ENCODE data around the gene ARFGEF2.
"Not testable (repeated sequence)": the region's sequence is repeated elsewhere in the genome, so short reads cannot be mapped to it uniquely, and the experiment has no call there.

Gene ARFGEF2

DNA sequence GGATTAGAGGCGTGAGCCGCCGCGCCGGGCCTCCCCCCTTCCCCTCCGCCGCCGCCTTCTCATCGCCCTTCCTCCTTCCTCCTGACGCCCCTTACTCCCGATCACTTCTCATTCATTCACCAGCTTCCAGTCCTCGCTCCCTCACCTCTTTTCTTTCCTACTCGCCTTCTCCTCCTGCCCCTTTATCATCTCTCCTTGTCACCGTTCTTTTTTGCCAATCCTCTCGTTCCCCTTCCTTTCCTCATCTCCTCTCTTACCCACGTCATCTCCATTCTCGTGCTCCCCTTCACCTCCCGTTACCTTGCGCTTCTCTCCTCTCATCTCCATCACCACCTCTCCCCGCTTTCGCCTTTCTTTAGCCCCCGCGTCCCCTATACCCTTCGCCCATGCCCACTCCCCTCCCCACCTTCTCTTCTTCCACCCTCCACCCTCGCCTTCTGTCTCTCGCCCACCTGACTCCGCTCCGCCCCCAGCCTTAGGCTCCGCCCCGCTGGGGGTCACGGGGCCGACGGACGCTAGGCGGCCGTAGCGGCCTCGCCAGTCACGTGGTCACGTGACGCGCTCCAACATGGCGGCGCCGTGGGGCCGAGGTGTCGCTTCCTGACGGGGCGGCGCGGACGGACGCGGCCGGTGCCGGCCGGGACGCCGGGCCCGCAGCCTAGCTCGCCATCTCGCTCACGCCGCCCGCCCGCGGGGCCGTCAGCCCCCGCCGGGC, at the start of gene ARFGEF2:
Gene ARFGEF2 (plus strand): TSS at position 544 of the 715 bp plus-strand sequence. CDS start 179 bp downstream, outside the sequence.
- H3K27ac Mint-ChIP-seq, result peak within 1 kb of the TSS; percentile 99
- ATAC-seq (replicated peaks) (peak; percentile 84 to 88), DNase-seq (peak; percentile 94)
- H3K36me3 Mint-ChIP-seq, result peaks cover 6 to 9% of the 10 kb centered on the region in 2 donors
- no peaks in the 10 kb centered on the region for H3K9me3 Mint-ChIP-seq
- no peaks in the 10 kb centered on the region for H3K27me3 Mint-ChIP-seq
- peak within 1 kb of the TSS; percentile 96 to 98 for H3K4me3 Mint-ChIP-seq
- H3K4me1 Mint-ChIP-seq, result peaks cover 37 to 60% of the 10 kb centered on the region in 2 donors

GRCh38 chr20:48875233-48875913, 46.1 kb upstream of the ARFGEF2 start:
- no peak for DNase-seq
- no peak for ATAC-seq (replicated peaks)
- H3K4me1 Mint-ChIP-seq, result peaks cover 23 to 31% of the 10 kb centered on the region in 2 donors
- H3K27ac Mint-ChIP-seq, result peak overlapping the region; percentile 11
- H3K36me3 Mint-ChIP-seq, result peaks cover 0 to 3% of the 10 kb centered on the region in 2 donors
- no peak overlapping the region for H3K4me3 Mint-ChIP-seq
- no peaks in the 10 kb centered on the region for H3K9me3 Mint-ChIP-seq
- H3K27me3 Mint-ChIP-seq, result no peaks in the 10 kb centered on the region

- peaks cover 23 to 31% of the 10 kb centered on the region in 2 donors for H3K4me1 Mint-ChIP-seq
Observed at GRCh38 chr20:48875914-48876240, 45.6 kb upstream of the ARFGEF2 start.

DNA sequence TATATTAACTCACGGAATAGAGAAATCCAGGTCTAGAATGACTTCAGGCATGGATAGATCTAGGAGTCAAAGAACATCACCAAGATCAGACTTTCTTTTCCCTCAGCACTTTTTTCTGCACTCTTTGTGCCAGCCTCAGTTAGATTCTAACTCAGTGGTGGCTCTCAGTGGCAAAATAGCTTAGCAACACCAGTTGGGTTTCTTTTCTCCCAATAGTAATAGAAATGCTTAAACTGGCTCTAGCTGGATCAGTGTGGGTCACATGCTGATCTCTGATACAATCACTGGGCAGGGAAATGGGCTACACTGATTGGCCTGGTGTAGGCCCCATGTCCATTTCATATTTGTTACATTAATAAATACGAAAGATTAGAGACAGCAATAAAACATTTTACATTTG, 44.2 kb upstream of the ARFGEF2 start:
- no peak overlapping the region for H3K4me3 Mint-ChIP-seq
- DNase-seq, result no peak
- peaks cover 0 to 3% of the 10 kb centered on the region in 2 donors for H3K36me3 Mint-ChIP-seq
- ATAC-seq (replicated peaks), result no peak
- no peak overlapping the region for H3K27ac Mint-ChIP-seq
- H3K9me3 Mint-ChIP-seq, result no peaks in the 10 kb centered on the region
- peaks cover 21 to 31% of the 10 kb centered on the region in 2 donors for H3K4me1 Mint-ChIP-seq
- no peaks in the 10 kb centered on the region for H3K27me3 Mint-ChIP-seq

More at GRCh38 chr20:48875914-48876240, 45.6 kb upstream of the ARFGEF2 start:
- no peak for DNase-seq
- H3K4me3 Mint-ChIP-seq, result no peak overlapping the region
- no peaks in the 10 kb centered on the region for H3K27me3 Mint-ChIP-seq
- H3K36me3 Mint-ChIP-seq, result peaks cover 0 to 3% of the 10 kb centered on the region in 2 donors
- H3K27ac Mint-ChIP-seq, result no peak overlapping the region
- H3K9me3 Mint-ChIP-seq, result no peaks in the 10 kb centered on the region
- peak; percentile 49 for ATAC-seq (replicated peaks)

DNA sequence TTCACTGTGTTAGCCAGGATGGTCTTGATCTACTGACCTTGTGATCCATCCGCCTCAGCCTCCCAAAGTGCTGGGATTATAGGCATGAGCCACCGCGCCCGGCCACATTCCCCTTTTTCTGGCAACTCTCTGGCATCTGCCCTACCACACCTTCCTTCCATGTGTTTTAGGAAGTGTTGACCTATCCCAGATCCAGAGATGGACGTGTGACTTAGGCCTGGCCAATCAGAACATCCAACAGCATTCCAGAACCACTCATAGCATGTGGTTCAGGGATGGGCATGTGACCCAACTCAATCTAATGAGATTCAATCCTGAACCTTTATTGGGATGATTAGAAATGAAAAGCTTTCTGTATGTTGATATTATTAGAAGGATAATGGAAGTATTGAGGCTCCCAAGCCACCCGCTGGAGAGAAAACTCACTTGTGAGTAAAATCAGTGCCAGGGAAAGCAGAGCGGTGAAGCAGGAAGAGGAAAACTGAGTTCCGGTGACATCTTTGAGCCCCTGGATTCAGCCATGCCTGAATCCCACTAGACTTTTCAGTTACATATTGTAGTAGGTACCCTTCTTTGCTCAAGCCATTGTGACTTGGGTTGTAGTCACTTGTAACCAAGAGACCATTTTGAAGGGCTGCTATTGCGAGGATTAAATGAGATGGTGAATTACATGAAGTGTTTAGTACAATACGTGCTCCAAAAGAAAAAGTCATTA, 42.8 kb upstream of the ARFGEF2 start:
- no peak for ATAC-seq (replicated peaks)
- Mint-ChIP-seq H3K4me1 (peaks cover 16 to 23% of the 10 kb centered on the region in 2 donors), H3K9me3 (no peaks in the 10 kb centered on the region), H3K36me3 (no peaks in the 10 kb centered on the region), H3K27me3 (no peaks in the 10 kb centered on the region), H3K4me3 (no peak overlapping the region), H3K27ac (no peak overlapping the region)
- no peak for DNase-seq

DNA sequence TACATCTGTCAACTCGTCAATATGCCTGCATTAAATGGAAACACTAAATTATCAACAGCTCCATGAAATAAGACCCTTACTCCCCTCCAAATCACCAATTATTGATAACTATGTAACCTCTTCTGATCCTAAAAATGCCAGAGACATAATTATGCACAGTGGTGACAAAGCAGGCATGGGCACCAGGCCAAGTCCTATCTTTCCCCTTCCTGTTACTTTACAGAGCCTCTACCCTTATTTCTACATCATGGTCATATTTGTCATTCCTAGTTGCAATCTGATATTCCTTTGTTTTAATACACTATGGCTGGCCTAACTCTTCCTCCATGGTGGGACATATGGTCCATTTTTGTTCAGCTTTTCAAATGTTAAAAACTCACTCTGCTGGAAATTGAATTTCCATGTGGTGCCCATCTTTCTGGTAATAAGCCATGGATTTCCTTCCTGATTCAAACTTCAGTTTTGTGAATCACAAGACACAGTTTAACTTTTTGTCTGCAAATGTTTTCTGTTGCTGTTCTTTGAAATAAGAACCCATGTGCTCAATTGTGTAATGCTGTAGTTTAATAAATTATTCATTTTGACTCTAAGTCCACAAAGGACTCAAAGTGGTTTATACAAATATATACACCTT, 41.8 kb upstream of the ARFGEF2 start:
- Mint-ChIP-seq H3K27ac (no peak overlapping the region), H3K9me3 (no peaks in the 10 kb centered on the region), H3K36me3 (no peaks in the 10 kb centered on the region), H3K4me3 (no peak overlapping the region), H3K4me1 (peaks cover 14 to 18% of the 10 kb centered on the region in 2 donors), H3K27me3 (no peaks in the 10 kb centered on the region)
- ATAC-seq (replicated peaks) (no peak), DNase-seq (no peak)

- Mint-ChIP-seq H3K4me3 (no peak overlapping the region), H3K9me3 (no peaks in the 10 kb centered on the region), H3K27me3 (no peaks in the 10 kb centered on the region), H3K36me3 (no peaks in the 10 kb centered on the region), H3K27ac (no peak overlapping the region), H3K4me1 (peaks cover 9 to 13% of the 10 kb centered on the region in 2 donors)
- DNase-seq (no peak), ATAC-seq (replicated peaks) (no peak)
Observed at GRCh38 chr20:48880331-48880730, 41.2 kb upstream of the ARFGEF2 start.

DNA sequence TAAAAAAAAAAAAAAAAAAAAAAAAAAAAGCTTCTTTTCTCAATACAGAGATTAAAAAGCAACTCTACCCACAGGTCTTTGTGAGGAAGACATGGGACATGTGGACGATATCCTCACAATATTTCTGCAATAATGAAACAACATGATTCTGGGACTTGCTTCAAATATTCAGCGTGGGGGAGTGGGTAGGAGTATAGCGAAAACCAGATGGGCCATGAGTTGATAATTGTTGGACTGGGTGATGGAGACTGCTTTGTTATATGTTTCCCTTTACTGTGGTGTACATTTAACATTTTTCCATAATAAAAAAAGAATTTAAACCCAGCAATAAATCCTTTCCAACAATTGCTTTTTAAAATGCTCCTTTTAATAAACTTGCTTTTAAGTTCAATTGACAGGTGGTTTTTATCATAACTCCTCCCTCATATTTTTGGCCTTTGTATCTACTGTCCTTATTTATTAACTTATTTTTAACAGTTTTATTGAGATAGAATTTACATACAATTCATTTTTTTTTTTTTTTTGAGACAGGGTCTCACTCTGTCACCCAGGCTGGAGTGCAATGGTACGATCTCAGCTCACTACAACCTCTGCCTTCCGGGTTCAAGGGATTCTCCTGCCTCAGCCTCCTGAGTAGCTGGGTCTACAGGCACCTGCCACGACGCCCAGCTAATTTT, 40.4 kb upstream of the ARFGEF2 start:
- DNase-seq (no peak), ATAC-seq (replicated peaks) (no peak)
- H3K27me3 Mint-ChIP-seq, result no peaks in the 10 kb centered on the region
- no peaks in the 10 kb centered on the region for H3K36me3 Mint-ChIP-seq
- no peak overlapping the region for H3K4me3 Mint-ChIP-seq
- no peaks in the 10 kb centered on the region for H3K9me3 Mint-ChIP-seq
- H3K4me1 Mint-ChIP-seq, result peaks cover 2 to 5% of the 10 kb centered on the region in 2 donors
- no peak overlapping the region for H3K27ac Mint-ChIP-seq

- DNase-seq (no peak), ATAC-seq (replicated peaks) (no peak)
- no peak overlapping the region for H3K27ac Mint-ChIP-seq
- no peak overlapping the region for H3K4me3 Mint-ChIP-seq
- H3K36me3 Mint-ChIP-seq, result no peaks in the 10 kb centered on the region
- peaks cover 15 to 21% of the 10 kb centered on the region in 2 donors for H3K4me1 Mint-ChIP-seq
- no peaks in the 10 kb centered on the region for H3K27me3 Mint-ChIP-seq
- no peaks in the 10 kb centered on the region for H3K9me3 Mint-ChIP-seq
Observed at GRCh38 chr20:48885237-48885636, 36.3 kb upstream of the ARFGEF2 start.

DNA sequence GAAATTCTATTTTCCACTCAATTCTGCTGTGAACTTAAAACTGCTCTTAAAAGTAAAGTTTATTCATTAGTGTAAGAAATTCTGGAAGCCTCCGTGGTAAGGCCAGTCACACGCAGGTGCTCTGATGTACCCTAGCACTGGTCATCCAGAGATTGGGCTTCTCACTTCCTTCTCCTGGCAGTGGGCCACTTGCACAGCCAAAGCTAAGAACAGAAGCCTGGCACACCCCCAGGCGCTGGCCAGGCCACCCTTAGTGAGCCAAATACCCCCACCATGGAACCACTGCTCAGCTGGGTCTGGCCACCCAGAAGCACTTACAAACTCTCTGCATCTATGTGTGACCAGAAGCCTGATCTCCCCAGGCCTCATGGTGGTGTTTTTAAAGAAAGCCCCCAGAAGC, 35.3 kb upstream of the ARFGEF2 start:
- DNase-seq (no peak), ATAC-seq (replicated peaks) (no peak)
- peak overlapping the region; percentile 56 for H3K27ac Mint-ChIP-seq
- no peaks in the 10 kb centered on the region for H3K27me3 Mint-ChIP-seq
- peaks cover 19 to 31% of the 10 kb centered on the region in 2 donors for H3K4me1 Mint-ChIP-seq
- H3K4me3 Mint-ChIP-seq, result no peak overlapping the region
- H3K9me3 Mint-ChIP-seq, result peaks cover 0 to 3% of the 10 kb centered on the region in 2 donors
- no peaks in the 10 kb centered on the region for H3K36me3 Mint-ChIP-seq

DNA sequence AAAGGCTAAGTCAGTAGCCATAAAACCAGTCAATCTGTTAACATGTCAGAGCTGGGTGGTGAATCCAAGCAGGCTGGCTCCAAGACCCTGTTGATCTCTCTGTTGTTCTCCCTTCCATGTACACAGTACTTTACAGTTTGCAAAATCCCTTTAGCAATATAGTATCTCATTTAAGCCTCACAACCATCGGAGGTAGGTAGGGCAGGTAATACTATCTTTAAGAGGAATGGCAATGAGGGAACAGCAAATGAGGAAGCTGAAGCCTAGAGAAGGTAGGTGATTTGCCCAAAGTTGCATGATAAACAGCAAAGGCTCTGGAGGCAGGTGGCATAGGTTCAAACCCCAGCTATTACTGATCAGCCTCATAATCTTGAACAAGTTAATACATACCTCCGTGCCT, 34.7 kb upstream of the ARFGEF2 start:
- no peak overlapping the region for H3K4me3 Mint-ChIP-seq
- no peak overlapping the region for H3K27ac Mint-ChIP-seq
- ATAC-seq (replicated peaks) (no peak), DNase-seq (no peak)
- H3K4me1 Mint-ChIP-seq, result peaks cover 21 to 37% of the 10 kb centered on the region in 2 donors
- no peaks in the 10 kb centered on the region for H3K36me3 Mint-ChIP-seq
- no peaks in the 10 kb centered on the region for H3K27me3 Mint-ChIP-seq
- peaks cover 0 to 3% of the 10 kb centered on the region in 2 donors for H3K9me3 Mint-ChIP-seq

DNA sequence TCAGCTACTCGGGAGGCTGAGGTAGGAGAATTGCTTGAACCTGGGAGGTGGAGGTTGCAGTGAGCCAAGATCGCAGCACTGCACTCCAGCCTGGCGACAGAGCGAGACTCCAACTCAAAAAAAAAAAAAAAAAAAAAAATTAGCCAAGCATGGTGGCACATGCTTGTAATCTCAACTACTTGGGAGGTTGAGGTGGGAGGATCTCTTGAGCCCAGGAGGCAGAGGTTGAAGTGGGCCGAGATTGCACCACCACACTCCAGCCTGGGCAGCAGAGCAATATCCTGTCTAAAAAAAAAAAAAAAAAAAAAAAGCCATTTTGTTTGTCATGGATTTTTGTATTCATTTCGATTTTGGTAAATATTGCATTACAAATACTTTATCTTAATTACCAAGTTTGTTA, 33.0 kb upstream of the ARFGEF2 start:
- H3K27ac Mint-ChIP-seq; H3K36me3 Mint-ChIP-seq; H3K4me3 Mint-ChIP-seq; ATAC-seq (replicated peaks); H3K9me3 Mint-ChIP-seq; H3K27me3 Mint-ChIP-seq; DNase-seq: not testable (repeated sequence)
- peaks cover 21 to 44% of the 10 kb centered on the region in 2 donors for H3K4me1 Mint-ChIP-seq

DNA sequence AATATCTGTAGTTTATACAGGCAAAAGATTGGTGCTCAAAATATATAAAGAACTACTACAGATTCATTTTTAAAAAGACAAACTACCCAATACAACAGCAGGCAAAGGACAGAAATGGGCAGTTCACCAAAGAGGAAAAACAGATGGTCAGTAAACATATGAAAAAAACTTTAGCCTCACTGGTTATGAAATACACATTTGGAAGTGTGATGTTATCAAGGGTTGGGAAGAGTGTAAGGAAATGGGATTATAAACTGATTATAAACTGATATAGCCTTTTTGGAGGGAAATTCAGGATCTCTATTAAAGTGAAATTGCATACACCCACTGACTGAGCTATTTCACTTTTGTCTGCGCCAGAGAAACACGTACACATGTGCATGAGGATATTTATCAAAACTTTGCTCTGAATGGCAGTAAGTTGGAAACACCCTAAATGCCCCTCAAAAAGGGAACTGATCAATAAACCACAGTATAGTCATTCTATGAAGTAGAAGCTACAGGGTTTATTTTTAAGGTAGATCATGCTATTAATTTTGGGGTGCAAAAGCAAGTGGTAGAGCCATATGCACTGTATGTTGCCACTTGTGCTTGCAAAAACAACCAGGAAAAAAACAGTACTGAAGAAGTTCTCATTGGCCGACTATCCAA, 32.2 kb upstream of the ARFGEF2 start:
- peaks cover 21 to 44% of the 10 kb centered on the region in 2 donors for H3K4me1 Mint-ChIP-seq
- no peaks in the 10 kb centered on the region for H3K36me3 Mint-ChIP-seq
- no peaks in the 10 kb centered on the region for H3K27me3 Mint-ChIP-seq
- peak; percentile 88 to 91 for ATAC-seq (replicated peaks)
- no peak overlapping the region for H3K27ac Mint-ChIP-seq
- no peak for DNase-seq
- peaks cover 0 to 3% of the 10 kb centered on the region in 2 donors for H3K9me3 Mint-ChIP-seq
- H3K4me3 Mint-ChIP-seq, result no peak overlapping the region

Data from stimulated activated naive B cell treated with anti-CD40 and anti-IgM and Interleukin-4, amounts not matched to agents 10 μg/mL and 1 μg/mL and 100 μg/mL, for 72 hours (primary cell).